Astrocyte of the cerebellum (primary cell): ENCODE measurements around the gene IQCM.

Experiments used
- DNase-seq: peaks from one replicate; pipeline ENCODE4 v3.0.0-alpha.2; 2011; ENCODE audit warnings: low read depth
- H3K4me3 ChIP-seq: 2 replicates; pipeline ENCODE4 v1.5.1; 2011; ENCODE audit warnings: mild to moderate bottlenecking, low read depth, low read length, moderate library complexity
- CTCF ChIP-seq: IDR thresholded peaks from 2 replicates; pipeline ENCODE4 v1.5.1; 2012; ENCODE audit warnings: low read length, low read depth, moderate library complexity, mild to moderate bottlenecking; ENCODE audit errors: missing control alignments
- in situ Hi-C: cut with HindIII; loops from 2 replicates; pipeline ENCODE4 v1.10.0; 2017; ENCODE audit warnings: low sequenced_read_pairs

Gene IQCM

GRCh38 chr4:149711593-149712365 is 103.9 kb downstream of the IQCM start:
- DNase-seq = no peak
- H3K4me3 ChIP-seq = no peak overlapping the region
- in situ Hi-C loops = no loop called here
- TF ChIP-seq CTCF = no peak

GRCh38 chr4:149709640-149710039 is 106.0 kb downstream of the IQCM start:
- in situ Hi-C loops = no loop called here
- no peak overlapping the region for H3K4me3 ChIP-seq
- no peak for DNase-seq
- TF ChIP-seq CTCF = no peak

- in situ Hi-C loops = no loop called here
- DNase-seq = no peak
- no peak overlapping the region for H3K4me3 ChIP-seq
- no peak for TF ChIP-seq CTCF
These were observed 107.0 kb downstream of the IQCM start for GRCh38 chr4:149708513-149709130.

GRCh38 chr4:149707862-149708261 is 107.8 kb downstream of the IQCM start:
- in situ Hi-C loops = no loop called here
- DNase-seq = no peak
- no peak overlapping the region for H3K4me3 ChIP-seq
- TF ChIP-seq CTCF = no peak

- DNase-seq = no peak
- TF ChIP-seq CTCF = no peak
- in situ Hi-C loops = no loop called here
- no peak overlapping the region for H3K4me3 ChIP-seq
These were observed 108.7 kb downstream of the IQCM start for GRCh38 chr4:149706942-149707341.

GRCh38 chr4:149702414-149703293 is 113.0 kb downstream of the IQCM start:
- no peak overlapping the region for H3K4me3 ChIP-seq
- DNase-seq = no peak
- no peak for TF ChIP-seq CTCF
- in situ Hi-C loops = no loop called here
